Kidney tubule cell (primary cell): Measurements from ENCODE around the gene MAP3K9.

Source experiments
- DNase-seq: peaks from one replicate; pipeline ENCODE4 v3.0.0-alpha.2; 2018; ENCODE audit warnings: low spot score

The MAP3K9 gene

GRCh38 chr14:70698288-70698687, 111.0 kb downstream of the MAP3K9 start:
- DNase-seq = peak; percentile 78

DNA sequence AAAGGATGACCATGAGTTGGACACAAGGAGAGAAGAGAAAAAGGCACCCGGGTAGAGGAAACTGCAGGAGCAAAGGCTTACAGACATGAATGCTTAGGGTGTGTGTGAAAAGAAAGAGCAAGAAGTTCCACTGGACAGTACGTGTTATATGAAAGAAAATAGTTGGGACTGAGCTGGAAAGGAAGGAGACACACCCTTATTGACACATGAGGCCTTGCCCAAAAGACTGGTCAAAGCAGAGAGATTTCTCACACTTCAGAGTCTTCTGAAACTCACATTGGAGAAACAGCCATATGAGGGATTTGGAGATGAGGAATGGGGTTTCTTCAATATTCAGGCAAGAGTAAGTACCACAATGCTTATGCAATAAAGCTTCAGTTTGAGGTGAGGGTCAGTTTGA, 111.6 kb downstream of the MAP3K9 start:
- no peak for DNase-seq

DNA sequence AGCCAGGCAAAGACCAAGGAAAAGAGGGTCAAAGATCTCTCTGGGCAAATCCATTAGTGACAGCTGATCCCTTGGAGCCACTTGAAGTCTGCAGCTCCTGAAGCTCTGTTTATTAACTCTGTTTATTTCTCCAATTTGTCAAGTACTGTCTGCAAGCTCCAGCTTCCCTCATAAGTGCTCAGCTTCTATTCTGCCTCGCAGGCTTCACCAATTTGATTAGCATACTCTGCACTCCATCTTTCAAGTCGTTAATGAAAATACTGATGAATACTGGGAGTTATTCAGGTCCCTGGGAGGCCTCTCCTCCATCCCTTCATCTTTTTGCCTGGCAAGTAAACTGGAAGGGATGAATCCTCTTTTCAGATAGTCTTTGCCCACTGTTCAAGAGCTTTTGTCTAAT, 113.3 kb downstream of the MAP3K9 start:
- DNase-seq = no peak

DNA sequence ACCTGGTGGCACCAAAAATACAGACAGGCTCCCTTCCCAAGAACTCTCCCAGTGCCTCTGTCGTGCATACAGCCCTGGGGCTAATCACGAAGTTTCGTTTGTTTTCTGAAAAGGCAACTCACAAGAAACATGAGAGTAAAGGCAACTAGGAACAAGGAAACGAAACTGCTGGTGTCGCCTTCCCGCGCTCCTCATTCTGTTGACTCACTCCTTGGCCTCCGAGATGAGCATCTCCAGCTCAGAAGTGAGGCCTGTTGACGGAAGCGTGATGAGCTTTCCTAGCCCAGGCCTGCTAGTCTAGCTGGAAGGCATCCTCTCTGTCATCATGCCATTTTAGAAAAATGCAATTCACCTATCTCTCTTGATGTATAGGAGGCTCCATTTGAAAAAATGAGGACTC, 117.1 kb downstream of the MAP3K9 start:
- DNase-seq = peak; percentile 28

GRCh38 chr14:70685474-70686197, 123.7 kb downstream of the MAP3K9 start:
- no peak for DNase-seq

DNA sequence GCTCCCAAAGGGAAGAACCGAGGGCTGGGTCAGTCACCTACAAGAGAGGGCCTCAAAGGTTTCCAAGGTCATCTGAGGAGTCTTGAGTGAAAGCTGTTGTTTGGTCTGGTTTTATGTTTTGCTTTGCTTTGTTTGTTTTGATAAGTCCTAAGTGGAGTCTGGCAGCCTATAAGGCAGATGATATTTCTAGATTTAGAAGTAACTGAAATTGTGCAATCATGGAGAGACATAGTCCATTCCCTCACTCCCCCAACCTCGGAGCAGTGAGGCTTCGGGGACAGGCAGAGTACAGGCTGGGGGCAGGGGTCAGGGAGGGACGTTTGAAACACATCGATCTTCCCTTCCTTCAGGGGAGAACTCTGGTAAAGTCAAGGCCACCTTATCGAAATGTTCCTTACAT, 125.3 kb downstream of the MAP3K9 start:
- no peak for DNase-seq

GRCh38 chr14:70680748-70681147, 128.6 kb downstream of the MAP3K9 start:
- DNase-seq = no peak

DNA sequence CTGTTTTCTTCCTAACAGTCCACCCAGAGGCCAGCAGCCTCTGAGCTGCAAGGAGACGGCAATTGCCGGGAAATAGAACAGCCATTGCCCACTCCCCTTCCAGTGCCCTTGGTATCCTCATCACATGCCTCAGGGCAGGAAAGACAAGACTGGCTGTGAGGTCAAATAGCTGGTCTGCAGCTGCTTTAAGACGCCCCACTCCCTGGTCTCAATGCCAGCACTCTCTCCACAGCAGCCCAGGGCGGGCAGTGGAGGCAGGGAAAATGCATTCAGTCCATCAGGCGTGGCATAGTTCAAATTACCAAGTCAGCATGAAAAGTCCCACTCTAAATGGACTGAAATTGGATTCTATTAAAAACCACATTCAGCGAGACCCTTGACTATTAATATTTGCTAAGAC, 132.0 kb downstream of the MAP3K9 start:
- no peak for DNase-seq
